Measurements from ENCODE around the gene TEX30. TPM values are rescaled to one million over a fixed set of nuclear protein-coding genes. Genes with fewer than 3 reads are reported as not detected.
"Not testable (repeated sequence)": the region's sequence is repeated elsewhere in the genome, so short reads cannot be mapped to it uniquely, and the experiment has no call there.

The TEX30 gene
- 11.6 and 17.6 TPM in 2 replicates for total RNA-seq
- polyA plus RNA-seq (2012): 3.9 TPM

- peak; percentile 86 for DNase-seq (ENCODE audit: low read depth)
Measured at GRCh38 chr13:102773441-102774213, at the start of gene TEX30. TEX30 (minus strand) TSS chr13:102773786; CDS start chr13:102770026, 3,760 bp downstream.

GRCh38 chr13:102817907-102818306, 44.3 kb upstream of the TEX30 start:
- no peak for DNase-seq (ENCODE audit: low read depth)

- no peak for DNase-seq (ENCODE audit: low read depth)
Measured at GRCh38 chr13:102817241-102817640, 43.7 kb upstream of the TEX30 start.

- no peak for DNase-seq (ENCODE audit: low read depth)
Measured at GRCh38 chr13:102816708-102817107, 43.1 kb upstream of the TEX30 start.

GRCh38 chr13:102815788-102816187, 42.2 kb upstream of the TEX30 start:
- no peak for DNase-seq (ENCODE audit: low read depth)

- DNase-seq (ENCODE audit: low read depth): no peak
Measured at GRCh38 chr13:102814793-102815192, 41.2 kb upstream of the TEX30 start.

GRCh38 chr13:102814025-102814607, 40.5 kb upstream of the TEX30 start:
- no peak for DNase-seq (ENCODE audit: low read depth)

- peak; percentile 9 for DNase-seq (ENCODE audit: low read depth)
Measured at GRCh38 chr13:102812611-102813287, 39.2 kb upstream of the TEX30 start.

GRCh38 chr13:102807699-102808098, 34.1 kb upstream of the TEX30 start:
- no peak for DNase-seq (ENCODE audit: low read depth)

GRCh38 chr13:102805680-102806079, 32.1 kb upstream of the TEX30 start:
- DNase-seq (ENCODE audit: low read depth): no peak

GRCh38 chr13:102800145-102801041, 26.8 kb upstream of the TEX30 start:
- peak; percentile 89 for DNase-seq (ENCODE audit: low read depth)

GRCh38 chr13:102799426-102800144, 26.0 kb upstream of the TEX30 start:
- no peak for DNase-seq (ENCODE audit: low read depth)

GRCh38 chr13:102798581-102799425, 25.2 kb upstream of the TEX30 start, which contains the start of the genes BIVM and POGLUT2:
BIVM (plus strand) TSS chr13:102799119; CDS start chr13:102807268, 8,149 bp downstream.
POGLUT2 (minus strand) TSS chr13:102798976; CDS start chr13:102798670, 306 bp downstream.
- peak; percentile 94 for DNase-seq (ENCODE audit: low read depth)

- DNase-seq (ENCODE audit: low read depth): no peak
Measured at GRCh38 chr13:102793611-102794355, 20.2 kb upstream of the TEX30 start.

GRCh38 chr13:102792396-102792795, 18.8 kb upstream of the TEX30 start:
- DNase-seq (ENCODE audit: low read depth): no peak

- no peak for DNase-seq (ENCODE audit: low read depth)
Measured at GRCh38 chr13:102788683-102789082, 15.1 kb upstream of the TEX30 start.

- DNase-seq (ENCODE audit: low read depth): no peak
Measured at GRCh38 chr13:102784483-102784882, 10.9 kb upstream of the TEX30 start.

- no peak for DNase-seq (ENCODE audit: low read depth)
Measured at GRCh38 chr13:102781591-102781990, 8.0 kb upstream of the TEX30 start.

- DNase-seq (ENCODE audit: low read depth): not testable (repeated sequence)
Measured at GRCh38 chr13:102780656-102781055, 7.1 kb upstream of the TEX30 start.
